GM12891 (cell line): ENCODE measurements around the gene BCL2L12.
A peak's percentile ranks its signal among the peaks of the same experiment; 100 is the strongest.

Source experiments
- POLR2A ChIP-seq: IDR thresholded peaks from 2 replicates; pipeline ENCODE4 v1.6.1; 2011; ENCODE audit warnings: low read depth, low read length, control low read depth
- POLR2AphosphoS5 ChIP-seq: IDR thresholded peaks from 2 replicates; pipeline ENCODE4 v1.6.1; 2011; ENCODE audit warnings: low read depth, low read length, control low read depth
- POU2F2 ChIP-seq: IDR thresholded peaks from 2 replicates; pipeline ENCODE4 v1.6.1; 2011; ENCODE audit warnings: low read depth, mild to moderate bottlenecking, control low read depth, low read length, moderate library complexity
- SPI1 ChIP-seq: IDR thresholded peaks from 2 replicates; pipeline ENCODE4 v1.6.1; 2011; ENCODE audit warnings: low read depth, low read length, control low read depth
- TAF1 ChIP-seq: IDR thresholded peaks from 2 replicates; pipeline ENCODE4 v1.6.1; 2011; ENCODE audit warnings: low read depth, low read length, control low read depth

DNA sequence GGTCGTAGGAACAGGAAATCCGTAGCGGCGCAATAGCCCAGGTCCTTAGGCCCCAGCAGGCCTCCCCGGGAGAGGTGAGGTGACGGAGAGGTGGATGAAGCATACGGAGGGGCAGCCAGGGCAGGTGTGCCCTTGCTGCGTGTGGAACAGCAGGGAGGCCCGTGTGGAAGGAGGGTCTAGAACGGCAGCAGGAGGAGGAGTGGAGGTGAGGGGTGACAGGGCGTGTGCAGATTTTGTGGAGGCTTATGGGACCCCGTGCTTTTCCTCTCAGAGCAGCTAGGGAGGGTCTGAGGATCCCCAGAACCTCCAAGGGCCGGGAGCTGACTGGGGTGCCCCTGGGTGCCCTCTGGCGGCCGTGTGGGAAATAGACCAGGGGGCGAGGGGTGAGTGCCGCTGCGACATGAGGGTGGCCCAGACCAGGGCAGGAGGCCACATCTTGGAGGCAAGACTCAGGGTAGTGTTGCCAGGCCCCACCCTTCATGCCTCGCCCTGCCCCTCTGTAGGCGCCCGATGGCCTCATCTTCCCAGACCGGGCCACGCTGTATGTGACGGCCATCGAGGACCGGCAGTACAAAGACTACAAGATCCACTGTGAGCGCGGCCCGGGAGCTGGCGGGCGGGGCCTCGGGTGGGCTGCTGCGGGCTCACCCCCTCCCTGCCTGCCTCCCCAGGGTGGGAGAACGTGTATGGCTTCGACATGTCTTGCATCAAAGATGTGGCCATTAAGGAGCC is 18.7 kb downstream of the BCL2L12 start:
- TF ChIP-seq POLR2A: peak; percentile 66
- peak; percentile 66; the same call in 1 of the 2 replicates for TF ChIP-seq POLR2AphosphoS5
- no peak for TF ChIP-seq SPI1
- TF ChIP-seq TAF1: no peak
- no peak for TF ChIP-seq POU2F2
